ENCODE results near the gene USP47. TPM values are rescaled to one million over a fixed set of nuclear protein-coding genes. Genes with fewer than 3 reads are reported as not detected.

USP47 gene
- total RNA-seq, 1 donor = 72.7 TPM

GRCh38 chr11:11866203-11866602, 24.4 kb downstream of the USP47 start:
- Histone ChIP-seq H3K9me3 (ENCODE audit: low read depth, low read length) (no peaks in the 10 kb centered on the region), H4K20me1 (ENCODE audit: insufficient read depth, low read length) (peaks cover 63% of the 10 kb centered on the region), H3K36me3 (ENCODE audit: insufficient read depth, low read length) (no peaks in the 10 kb centered on the region), H3K4me3 (ENCODE audit: insufficient read depth, low read length) (no peak overlapping the region), H3K27me3 (ENCODE audit: insufficient read depth, low read length) (no peaks in the 10 kb centered on the region), H3K79me2 (ENCODE audit: insufficient read depth, low read length) (peaks cover 96% of the 10 kb centered on the region), H3K27ac (ENCODE audit: low read depth, low read length) (no peak overlapping the region), H3K4me1 (ENCODE audit: insufficient read depth, low read length) (peaks cover 5% of the 10 kb centered on the region), H2AFZ (ENCODE audit: low read length) (no peak overlapping the region), H3K4me2 (ENCODE audit: insufficient read depth, low read length) (no peak overlapping the region)
- DNase-seq (ENCODE audit: insufficient read length, low spot score, missing footprints) = no peak
- no peak for TF ChIP-seq CTCF (IDR thresholded peaks at IDR 0.05; ENCODE audit: extremely low read depth, low read depth, low read length)

DNA sequence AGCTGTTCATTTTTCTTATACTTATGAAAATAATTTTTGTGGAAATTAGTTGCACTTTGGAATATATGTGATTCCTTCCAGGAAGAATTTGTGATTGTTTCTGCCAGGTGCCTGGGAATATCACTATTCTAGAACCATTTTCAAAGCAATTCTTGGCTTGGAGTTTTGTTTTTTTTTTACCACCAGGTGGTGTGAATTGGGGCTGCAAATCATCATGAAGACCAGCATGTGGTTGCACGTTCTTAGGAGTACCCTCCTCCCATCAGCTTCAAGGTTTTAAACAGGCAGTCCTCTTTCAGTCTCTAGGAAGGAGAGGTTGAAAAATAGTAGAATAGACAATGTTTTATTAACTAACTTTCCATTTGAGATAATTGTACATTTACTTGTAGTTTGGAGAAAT, 25.9 kb downstream of the USP47 start:
- H4K20me1 ChIP-seq (ENCODE audit: insufficient read depth, low read length) = peaks cover 72% of the 10 kb centered on the region
- H3K9me3 ChIP-seq (ENCODE audit: low read depth, low read length) = no peaks in the 10 kb centered on the region

GRCh38 chr11:11871991-11872401, 30.2 kb downstream of the USP47 start:
- H3K4me2 ChIP-seq (ENCODE audit: insufficient read depth, low read length) = no peak overlapping the region
- H3K4me3 ChIP-seq (ENCODE audit: insufficient read depth, low read length) = no peak overlapping the region
- H3K9me3 ChIP-seq (ENCODE audit: low read depth, low read length) = no peaks in the 10 kb centered on the region
- H3K27me3 ChIP-seq (ENCODE audit: insufficient read depth, low read length) = no peaks in the 10 kb centered on the region
- H3K79me2 ChIP-seq (ENCODE audit: insufficient read depth, low read length) = peaks cover 90% of the 10 kb centered on the region
- H3K27ac ChIP-seq (ENCODE audit: low read depth, low read length) = no peak overlapping the region
- peaks cover 60% of the 10 kb centered on the region for H4K20me1 ChIP-seq (ENCODE audit: insufficient read depth, low read length)
- H3K4me1 ChIP-seq (ENCODE audit: insufficient read depth, low read length) = no peaks in the 10 kb centered on the region
- H3K36me3 ChIP-seq (ENCODE audit: insufficient read depth, low read length) = no peaks in the 10 kb centered on the region
- no peak for DNase-seq (ENCODE audit: insufficient read length, low spot score, missing footprints)
- H2AFZ ChIP-seq (ENCODE audit: low read length) = no peak overlapping the region
- TF ChIP-seq CTCF (IDR thresholded peaks at IDR 0.05; ENCODE audit: extremely low read depth, low read depth, low read length) = no peak

More for the DNA sequence above, 25.9 kb downstream of the USP47 start:
- peaks cover 94% of the 10 kb centered on the region for H3K79me2 ChIP-seq (ENCODE audit: insufficient read depth, low read length)
- TF ChIP-seq CTCF (IDR thresholded peaks at IDR 0.05; ENCODE audit: extremely low read depth, low read depth, low read length) = no peak
- H3K4me3 ChIP-seq (ENCODE audit: insufficient read depth, low read length) = no peak overlapping the region
- H2AFZ ChIP-seq (ENCODE audit: low read length) = no peak overlapping the region
- no peaks in the 10 kb centered on the region for H3K36me3 ChIP-seq (ENCODE audit: insufficient read depth, low read length)
- no peak for DNase-seq (ENCODE audit: insufficient read length, low spot score, missing footprints)
- H3K4me1 ChIP-seq (ENCODE audit: insufficient read depth, low read length) = peaks cover 5% of the 10 kb centered on the region
- no peak overlapping the region for H3K4me2 ChIP-seq (ENCODE audit: insufficient read depth, low read length)
- no peaks in the 10 kb centered on the region for H3K27me3 ChIP-seq (ENCODE audit: insufficient read depth, low read length)
- no peak overlapping the region for H3K27ac ChIP-seq (ENCODE audit: low read depth, low read length)

DNA sequence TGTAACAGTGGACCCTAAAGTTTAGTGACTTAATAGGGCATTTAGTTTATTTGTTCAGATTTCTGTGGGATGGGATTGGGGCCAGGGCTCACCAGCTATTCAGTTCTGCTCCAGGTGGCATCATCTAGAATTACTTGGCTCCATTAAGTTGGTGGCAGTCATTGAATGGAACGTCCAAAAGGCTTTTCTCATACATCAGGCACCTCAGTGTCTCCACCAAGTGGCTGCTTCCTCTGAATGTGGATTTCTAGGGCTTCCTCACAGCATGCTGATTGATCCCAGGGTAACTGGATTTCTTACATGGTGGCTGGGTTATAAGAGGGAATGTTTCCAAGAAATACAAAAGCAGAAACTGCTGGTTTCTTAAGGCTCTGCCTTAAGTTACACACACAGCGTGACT, 34.7 kb downstream of the USP47 start:
- no peak overlapping the region for H3K27ac ChIP-seq (ENCODE audit: low read depth, low read length)
- no peaks in the 10 kb centered on the region for H3K9me3 ChIP-seq (ENCODE audit: low read depth, low read length)
- no peak for DNase-seq (ENCODE audit: insufficient read length, low spot score, missing footprints)
- TF ChIP-seq CTCF (IDR thresholded peaks at IDR 0.05; ENCODE audit: extremely low read depth, low read depth, low read length) = no peak
- H3K4me1 ChIP-seq (ENCODE audit: insufficient read depth, low read length) = no peaks in the 10 kb centered on the region
- H3K79me2 ChIP-seq (ENCODE audit: insufficient read depth, low read length) = peaks cover 85% of the 10 kb centered on the region
- no peaks in the 10 kb centered on the region for H3K36me3 ChIP-seq (ENCODE audit: insufficient read depth, low read length)
- no peak overlapping the region for H3K4me2 ChIP-seq (ENCODE audit: insufficient read depth, low read length)
- H2AFZ ChIP-seq (ENCODE audit: low read length) = no peak overlapping the region
- no peaks in the 10 kb centered on the region for H3K27me3 ChIP-seq (ENCODE audit: insufficient read depth, low read length)
- no peak overlapping the region for H3K4me3 ChIP-seq (ENCODE audit: insufficient read depth, low read length)
- H4K20me1 ChIP-seq (ENCODE audit: insufficient read depth, low read length) = peaks cover 38% of the 10 kb centered on the region
